Panc1 (cell line): ENCODE data around the gene BCL10. TPM values are rescaled to one million over a fixed set of nuclear protein-coding genes. Genes with fewer than 3 reads are reported as not detected.

Source experiments
- ATAC-seq: fragments of 200-7000 bp; cut with Tn5 transposase; 2 replicates; pipeline ENCODE4 v1.9.1; 2020; ENCODE audit warnings: mild to moderate bottlenecking, moderate library complexity
- BruUV-seq: library from RNA; stranded (reverse); fragments of 400-500 nt; replicated peaks from 2 replicates; lab custom pipeline; 2021; lab: Mats Ljungman, UMichigan
- CTCF ChIA-PET: fragments of 300-600 bp; sonication (Branson Sonifier 250); formaldehyde crosslinking; loops from one replicate; lab custom pipeline; 2022; ENCODE audit warnings: antibody characterized with exemption; lab: Charles Lee
- POLR2A ChIA-PET: fragments of 300-600 bp; sonication (Branson Sonifier 250); formaldehyde crosslinking; loops from one replicate; lab custom pipeline; 2022; ENCODE audit warnings: antibody characterized with exemption; lab: Charles Lee
- DNase-seq: peaks from one replicate; pipeline ENCODE4 v3.0.0-alpha.2; 2010; ENCODE audit warnings: low read depth, low spot score
- H3K27ac ChIP-seq: 2 replicates; pipeline ENCODE4 v1.5.1; 2011; ENCODE audit warnings: mild to moderate bottlenecking, low read length, inconsistent platforms
- H3K27me3 ChIP-seq: fragments of 200-500 bp; sonication (Bioruptor generic); 2 replicates; pipeline ENCODE4 v1.6.0; 2014; ENCODE audit warnings: low read length, inconsistent platforms; ENCODE audit not compliant: control insufficient read depth, insufficient read depth
- H3K36me3 ChIP-seq: fragments of 200-500 bp; sonication (Bioruptor generic); 2 replicates; pipeline ENCODE4 v1.5.1; 2014; ENCODE audit warnings: inconsistent platforms, mild to moderate bottlenecking, low read length, moderate library complexity; ENCODE audit not compliant: control insufficient read depth, insufficient read depth
- H3K4me1 ChIP-seq: 2 replicates; pipeline ENCODE4 v1.5.1; 2011; ENCODE audit warnings: inconsistent platforms, mild to moderate bottlenecking, low read length, moderate library complexity; ENCODE audit not compliant: control insufficient read depth, insufficient read depth
- H3K4me3 ChIP-seq, 2 experiments: 2 replicates each; pipeline ENCODE4 v1.5.1; 2011 to 2012; ENCODE audit warnings: low read depth in 2 of 2, low read length in 2 of 2, mild to moderate bottlenecking in 2 of 2, inconsistent platforms in 1 of 2, moderate library complexity in 1 of 2
- H3K9me3 ChIP-seq: fragments of 200-500 bp; sonication (Bioruptor generic); 2 replicates; pipeline ENCODE4 v1.5.1; 2014; ENCODE audit warnings: low read depth, mild to moderate bottlenecking, inconsistent platforms, low read length, moderate library complexity; ENCODE audit not compliant: control insufficient read depth, insufficient read depth
- POLR2AphosphoS5 ChIP-seq: IDR thresholded peaks from 2 replicates; pipeline ENCODE4 v1.6.1; 2012; ENCODE audit warnings: mild to moderate bottlenecking, low read depth, low read length, moderate library complexity
- REST ChIP-seq, 2 experiments: IDR thresholded peaks; 2 replicates each; pipeline ENCODE4 v1.6.1; 2011 to 2012; ENCODE audit warnings: low read depth in 2 of 2, control low read depth in 1 of 2, low read length in 1 of 2, mild to moderate bottlenecking in 1 of 2, moderate library complexity in 1 of 2; ENCODE audit not compliant: insufficient read depth in 1 of 2
- SIN3A ChIP-seq: IDR thresholded peaks from 2 replicates; pipeline ENCODE4 v1.6.1; 2012; ENCODE audit warnings: low read depth, mild to moderate bottlenecking, low read length, moderate library complexity, borderline replicate concordance; ENCODE audit not compliant: insufficient read depth
- TCF7L2 ChIP-seq: IDR thresholded peaks from 2 replicates; pipeline ENCODE4 v1.6.1; 2011; ENCODE audit warnings: mild to moderate bottlenecking, low read depth, low read length, inconsistent platforms
- in situ Hi-C: cut with HindIII; loops from 2 replicates; pipeline ENCODE4 v1.10.0; 2016; ENCODE audit warnings: low sequenced_read_pairs, low pct_unique_long_range_greater_than_20kb
- intact Hi-C: fragments of 100-400 bp; cut with micrococcal nuclease; formaldehyde crosslinking; loops from one replicate; pipeline ENCODE4 v1.10.0; 2022; ENCODE audit not compliant: unreplicated experiment
- total RNA-seq: library from RNA; stranded (reverse); gene quantifications from one replicate; pipeline ENCODE4 v1.2.1, GENCODE V29; 2021; ENCODE audit not compliant: unreplicated experiment

BCL10 gene
- total RNA-seq, 1 experiment from 2014 or later, result 69.9 TPM

GRCh38 chr1:85277802-85278201, 1.4 kb upstream of the BCL10 start:
- Histone ChIP-seq H3K9me3 (no peaks in the 10 kb centered on the region), H3K27ac (peak overlapping the region; percentile 84), H3K4me1 (peaks cover 50% of the 10 kb centered on the region), H3K4me3 (peak overlapping the region in 1 of 2 experiments; percentile 53; a peak in 3 of 4 replicates), H3K27me3 (no peaks in the 10 kb centered on the region), H3K36me3 (peaks cover 6% of the 10 kb centered on the region; the same call in 1 of the 2 replicates)
- ChIA-PET CTCF (interaction anchor here (0.7 kb wide), 1 partner anchor 193 kb away, joined by 9 read pairs; no protein-coding TSS in a partner anchor), POLR2A (interaction anchor here (0.5 to 3.1 kb wide), 10 partner anchors 8 to 386 kb away, joined by 3 to 16 read pairs (median 4); no protein-coding TSS in a partner anchor)
- in situ Hi-C loops (no loop called here), intact Hi-C loops (no loop called here)
- DNase-seq (no peak), ATAC-seq (no peak)
- no peak for TF ChIP-seq SIN3A
- TF ChIP-seq REST (IDR thresholded peaks at IDR 0.05; ENCODE audit: insufficient read depth in 1 of 2, low read depth in 2 of 2, low read length in 1 of 2), result no peak
- no TSS peak for BruUV-seq

- TSS peak; percentile 99 for BruUV-seq
- ChIA-PET POLR2A (interaction anchor here (0.5 to 3.1 kb wide), 20 partner anchors 8 to 308 kb away, joined by 3 to 16 read pairs (median 4); partner anchors contain the start of genes C1orf52 and DDAH1), CTCF (interaction anchor here (0.6 to 1.5 kb wide), 5 partner anchors 8 to 431 kb away, joined by 3 to 17 read pairs (median 3); partner anchors contain the start of genes C1orf52 and ZNHIT6)
- Histone ChIP-seq H3K27ac (peak overlapping the region; percentile 84), H3K4me1 (peaks cover 52% of the 10 kb centered on the region), H3K9me3 (no peaks in the 10 kb centered on the region), H3K36me3 (peaks cover 9% of the 10 kb centered on the region; the same call in 1 of the 2 replicates), H3K4me3 (peak overlapping the region; percentile 53 to 83), H3K27me3 (no peaks in the 10 kb centered on the region)
- in situ Hi-C loops (no loop called here), intact Hi-C loops (no loop called here)
- ATAC-seq (no peak), DNase-seq (no peak)
- no peak for TF ChIP-seq REST (IDR thresholded peaks at IDR 0.05; ENCODE audit: insufficient read depth in 1 of 2, low read depth in 2 of 2, low read length in 1 of 2)
- TF ChIP-seq TCF7L2, result peak; percentile 6; the same call in 1 of the 2 replicates
- no peak; the same call in 1 of the 2 replicates for TF ChIP-seq POLR2AphosphoS5
- no peak for TF ChIP-seq SIN3A
Measured at GRCh38 chr1:85276978-85277639, 677 bp upstream of the BCL10 start.
